Activated CD4-positive, alpha-beta T cell treated with anti-CD3 and anti-CD28 coated beads, Interleukin-2, Interleukin-6, amounts not matched to agents 100 ng/mL and 50 ng/mL, durations not matched to agents 16 hours and 8 hours (primary cell): ENCODE measurements around the gene APOH.

Experiments used
- DNase-seq: peaks from one replicate; pipeline ENCODE4 v3.0.0-alpha.2; 2020

Gene APOH

DNA sequence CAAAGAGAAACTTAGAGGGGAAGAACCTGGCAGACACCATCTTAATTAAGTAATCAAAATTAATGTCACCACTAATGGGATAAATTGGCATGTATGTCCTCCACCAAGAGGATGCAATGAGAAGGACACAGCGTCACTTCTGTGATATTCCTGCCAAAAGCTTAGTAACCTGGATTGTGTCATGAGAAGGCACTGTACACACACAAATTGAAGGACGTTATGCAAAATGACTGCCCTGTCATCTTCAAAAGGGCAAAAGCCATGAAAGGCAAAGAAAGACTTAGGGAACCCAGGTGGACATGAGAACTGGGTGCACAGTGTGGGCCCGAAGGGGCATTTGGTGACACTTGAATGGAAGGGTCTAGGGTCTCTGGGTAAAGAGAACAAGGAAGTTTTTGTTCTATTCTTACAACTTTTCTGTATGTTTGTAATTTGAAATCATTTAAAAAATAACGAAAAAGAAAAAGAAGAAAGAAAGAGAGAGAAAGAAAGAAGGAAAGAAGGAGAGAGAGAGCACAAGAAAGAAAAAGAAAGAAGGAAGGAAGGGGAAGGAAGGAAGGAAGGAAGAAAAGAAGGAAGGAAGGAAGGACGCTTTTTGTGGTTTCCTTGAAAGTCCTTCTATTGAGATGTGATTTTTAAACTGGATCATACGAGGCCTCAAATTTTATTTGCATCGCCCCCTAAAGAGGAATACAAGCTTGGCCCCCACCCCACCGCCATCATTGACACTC is 4.0 kb upstream of the APOH start:
- DNase-seq: no peak

- DNase-seq: no peak
Measured at GRCh38 chr17:66230922-66231591, 1.8 kb upstream of the APOH start.

DNA sequence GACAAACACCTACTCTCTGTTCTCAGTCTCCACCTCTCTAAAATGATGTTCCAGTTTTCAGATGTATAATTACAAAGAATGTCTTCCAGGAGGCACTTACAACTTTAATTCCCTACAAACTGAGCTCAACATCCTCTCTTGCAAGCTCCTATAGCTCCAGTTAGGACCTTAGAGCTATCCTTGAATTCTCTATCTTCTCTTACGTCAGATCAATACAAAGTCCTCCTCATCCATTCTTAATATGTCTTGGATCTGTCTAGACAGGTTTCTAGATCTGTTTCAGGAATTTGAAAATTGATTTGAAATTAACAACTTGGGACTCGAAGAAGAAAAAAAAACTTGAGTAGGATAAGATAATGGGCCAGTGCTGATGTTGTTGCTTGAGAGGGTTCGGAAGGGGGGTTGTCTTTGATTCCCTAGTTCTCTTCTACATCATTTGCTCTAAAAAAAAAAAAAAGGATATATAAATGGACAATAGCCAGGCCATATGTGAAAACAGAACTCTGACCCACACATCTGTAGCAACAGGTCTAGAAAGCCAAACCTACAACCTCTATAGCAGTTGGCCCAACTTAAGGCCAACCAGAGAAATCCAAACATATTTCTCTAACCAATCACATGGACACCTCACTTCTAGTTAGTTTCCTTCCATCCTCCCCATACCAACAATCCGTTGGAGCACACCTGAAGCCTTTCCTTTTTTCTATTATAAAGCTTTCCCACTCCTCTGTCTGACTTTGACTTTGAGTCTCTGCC is 746 bp upstream of the APOH start:
- DNase-seq: no peak

DNA sequence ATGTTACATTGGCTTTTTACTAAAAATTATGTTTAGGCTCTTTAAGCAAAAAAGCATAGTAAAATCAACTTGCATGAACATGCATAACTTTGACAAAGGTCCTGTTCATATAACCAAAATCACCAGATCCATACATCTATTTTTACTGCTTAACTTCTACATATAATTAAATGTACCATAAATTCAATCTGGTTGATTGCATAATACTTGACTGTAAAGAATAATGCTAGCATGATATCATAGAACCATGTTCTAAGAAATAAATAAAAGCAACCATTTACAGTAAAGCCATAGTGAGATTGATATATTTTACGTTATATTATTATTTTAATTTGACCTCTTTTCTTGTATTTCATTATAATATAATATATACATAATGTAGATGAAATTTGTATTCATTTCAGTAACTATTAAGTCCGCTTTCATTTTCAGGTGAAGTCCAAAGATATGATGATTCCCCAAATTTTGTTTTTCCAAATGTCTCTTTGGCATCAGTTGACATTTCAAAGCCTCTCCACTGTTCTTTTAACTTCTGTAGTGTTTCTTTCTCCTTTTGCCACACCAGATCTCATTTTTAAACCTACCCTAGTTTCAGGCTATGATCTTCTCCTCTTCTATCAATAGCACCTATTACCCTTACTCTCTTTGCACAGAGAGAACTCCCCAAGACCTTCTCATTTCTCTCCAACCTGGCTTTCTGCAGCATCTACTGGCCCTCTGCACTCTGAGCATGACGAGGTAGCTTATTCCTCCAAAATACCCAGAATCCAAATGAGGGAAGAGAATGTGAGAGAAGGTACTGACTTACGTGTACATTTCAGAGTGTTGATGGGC is 1.8 kb downstream of the APOH start:
- no peak for DNase-seq

GRCh38 chr17:66222798-66223350 is 6.3 kb downstream of the APOH start:
- no peak for DNase-seq

- DNase-seq: no peak
Measured at GRCh38 chr17:66221755-66222530, 7.3 kb downstream of the APOH start.

GRCh38 chr17:66221343-66221742 is 7.9 kb downstream of the APOH start:
- no peak for DNase-seq

- DNase-seq: no peak
Measured at GRCh38 chr17:66220079-66220835, 9.0 kb downstream of the APOH start.

DNA sequence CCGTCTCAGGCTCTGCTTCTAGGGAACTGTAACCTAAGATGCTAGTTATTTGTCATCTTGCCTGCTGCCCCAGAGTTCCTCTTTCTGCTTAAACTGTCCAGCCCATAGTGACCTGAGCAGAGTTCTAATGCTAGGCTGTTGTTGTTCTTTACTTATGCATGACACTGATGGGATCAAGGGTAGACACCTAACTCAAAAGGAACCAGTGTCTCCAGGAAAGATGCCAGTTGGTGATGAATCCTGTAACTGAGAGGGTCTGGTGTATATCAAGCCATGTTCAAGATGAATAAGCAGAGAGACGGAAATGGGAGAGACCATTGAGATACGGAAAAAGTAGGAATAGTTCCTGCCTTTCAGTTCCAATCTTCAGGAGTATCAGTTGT is 13.7 kb downstream of the APOH start:
- DNase-seq: no peak

- no peak for DNase-seq
Measured at GRCh38 chr17:66214884-66215528, 14.2 kb downstream of the APOH start.

DNA sequence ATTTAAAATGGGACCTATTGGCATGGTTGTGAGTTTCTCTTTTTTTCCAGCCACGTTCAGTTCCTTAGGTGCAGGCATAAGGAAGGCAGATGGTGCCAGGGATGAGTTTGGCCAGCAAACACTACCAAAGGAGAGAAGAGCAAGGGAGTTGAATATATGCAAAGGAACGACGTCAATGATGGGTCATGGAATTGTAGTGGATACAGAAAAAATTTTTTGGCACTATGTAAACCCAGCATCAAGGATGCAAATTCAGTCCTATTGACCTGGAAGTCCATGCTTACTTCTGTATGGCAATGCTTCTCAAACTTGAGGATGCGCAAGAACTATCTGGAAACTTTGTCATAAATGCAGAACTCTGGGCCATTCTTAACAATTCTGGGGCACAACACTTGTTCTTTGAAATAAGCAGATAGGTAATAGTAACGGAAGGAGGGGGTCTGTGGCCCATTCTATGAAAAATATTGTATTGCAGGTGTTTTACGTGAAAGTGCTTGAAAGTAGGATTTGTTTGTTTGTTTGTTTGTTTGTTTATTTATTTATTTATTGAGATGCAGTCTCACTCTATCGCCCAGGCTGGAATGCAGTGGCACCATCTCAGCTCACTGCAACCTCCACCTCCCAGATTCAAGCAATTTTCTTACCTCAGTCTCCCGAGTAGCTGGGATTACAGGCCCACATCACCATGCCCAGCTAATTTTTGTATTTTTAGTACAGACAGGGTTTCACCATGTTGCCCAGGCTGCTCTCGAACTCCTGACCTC is 18.0 kb downstream of the APOH start:
- DNase-seq: no peak

- no peak for DNase-seq
Measured at GRCh38 chr17:66210208-66210574, 19.0 kb downstream of the APOH start.

GRCh38 chr17:66207936-66208335 is 21.3 kb downstream of the APOH start:
- DNase-seq: no peak

DNA sequence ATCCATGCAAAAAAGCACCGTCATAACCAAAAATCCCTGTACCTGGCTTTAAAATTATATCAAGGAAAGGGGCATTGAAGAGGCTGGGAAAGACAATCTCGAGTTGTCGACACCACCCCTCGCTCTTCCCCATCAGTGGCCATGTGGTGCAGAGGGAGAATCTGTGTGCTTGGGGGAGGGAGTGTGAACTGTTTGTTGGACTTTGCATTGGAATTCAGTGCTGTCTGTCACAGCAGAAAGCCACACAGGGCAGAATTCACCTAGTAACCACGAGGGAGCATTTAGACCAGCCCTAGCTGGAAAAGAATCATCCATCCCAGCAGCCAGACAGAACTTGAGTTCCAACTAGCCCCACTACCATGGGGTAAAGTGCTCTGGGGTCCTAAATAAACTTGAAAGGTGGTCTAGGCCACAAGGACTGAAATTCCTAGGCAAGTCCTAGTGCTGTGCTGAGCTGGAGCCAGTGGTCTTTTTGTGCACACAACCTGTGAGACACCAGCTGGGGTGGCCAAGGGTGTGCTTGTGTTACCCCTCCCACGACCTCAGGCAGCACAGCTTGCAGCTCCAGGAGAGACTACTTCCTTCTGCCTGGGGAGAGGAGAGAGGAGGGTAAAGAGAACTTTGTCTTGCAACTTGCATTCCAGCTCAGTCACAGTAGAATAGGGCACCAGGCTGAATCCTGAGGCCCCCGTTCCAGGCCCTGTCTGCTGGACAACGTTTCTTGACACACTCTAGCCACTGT is 25.8 kb downstream of the APOH start:
- no peak for DNase-seq

DNA sequence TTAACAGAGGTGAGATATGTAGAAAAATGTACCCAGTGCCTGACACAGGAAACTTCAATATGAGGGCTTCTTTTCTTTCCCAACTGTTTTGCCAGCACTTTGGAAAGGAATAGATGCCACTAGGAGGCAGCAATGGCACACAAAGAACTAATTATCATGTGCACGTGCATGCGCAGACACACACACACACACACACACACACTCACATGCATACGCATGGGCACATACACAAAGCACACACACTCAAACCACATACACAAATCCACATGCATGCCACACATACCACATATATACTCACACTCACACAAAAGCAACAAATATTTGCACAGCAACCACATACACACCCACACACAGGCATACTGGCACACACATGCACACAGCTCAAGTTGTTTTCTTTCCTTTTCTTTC is 28.5 kb downstream of the APOH start:
- peak; percentile 71 for DNase-seq

DNA sequence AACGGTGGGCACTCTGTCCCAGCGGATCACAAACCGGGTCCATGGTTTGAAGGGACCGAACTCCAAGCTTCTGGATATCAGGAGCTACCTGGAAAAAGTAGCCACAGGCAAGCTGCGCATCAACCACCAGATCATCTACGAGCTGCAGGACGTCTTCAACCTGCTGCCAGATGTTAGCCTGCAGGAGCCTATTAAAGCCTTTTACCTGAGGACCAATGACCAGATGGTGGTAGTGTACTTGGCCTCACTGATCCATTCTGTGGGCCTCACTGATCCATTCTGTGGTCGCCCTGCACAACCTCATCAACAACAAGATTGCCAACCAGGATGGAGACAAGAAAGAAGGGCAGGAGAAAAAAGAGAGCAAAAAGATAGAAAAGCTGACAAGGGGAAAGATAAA is 31.0 kb downstream of the APOH start:
- no peak for DNase-seq

GRCh38 chr17:66192378-66192687 is 36.9 kb downstream of the APOH start:
- no peak for DNase-seq

DNA sequence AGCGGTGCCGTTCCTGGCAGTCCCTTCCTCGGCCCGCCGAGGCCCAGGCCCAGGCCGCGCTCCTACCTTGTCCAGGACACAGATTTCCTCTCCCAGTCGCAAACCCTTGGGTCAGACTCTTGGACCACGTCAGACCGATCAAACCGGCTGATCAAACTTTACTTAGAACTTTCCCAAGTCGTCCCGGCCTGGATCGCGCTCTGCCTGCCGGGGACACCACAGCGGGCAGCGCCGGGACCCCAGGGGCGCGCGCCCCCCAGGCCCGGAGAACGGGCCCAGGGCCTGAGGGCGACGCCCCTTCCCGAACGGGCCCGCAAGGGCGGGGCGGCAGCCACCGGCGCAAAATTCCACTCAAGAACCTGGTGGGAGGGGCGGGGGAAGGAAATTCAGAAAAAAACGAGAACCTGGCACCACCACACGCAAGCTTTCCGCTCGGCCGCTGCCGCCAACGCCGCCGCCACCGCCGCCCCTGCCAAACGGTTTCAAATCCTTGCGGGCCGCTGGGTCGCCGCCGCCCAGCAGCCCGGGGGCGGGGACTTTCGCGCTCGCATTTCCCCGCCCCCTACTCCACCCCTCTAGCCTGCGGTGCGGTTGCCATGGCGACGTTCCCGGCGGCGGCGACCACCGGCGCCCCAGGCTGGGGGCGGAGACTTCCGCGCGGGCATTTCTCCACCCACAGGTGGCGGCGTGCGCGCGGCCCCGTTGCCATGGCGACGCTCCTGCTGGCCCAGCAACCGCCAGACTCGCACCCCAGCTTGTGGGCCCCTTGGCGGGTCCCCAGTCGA is 37.4 kb downstream of the APOH start, which contains the start of gene CEP112:
Gene CEP112 (minus strand): TSS at position 541 of the 785 bp plus-strand sequence.
- peak; percentile 93 for DNase-seq
